GM21447 (cell line): ENCODE data around the gene MKI67.
"Not testable (repeated sequence)": the region's sequence is repeated elsewhere in the genome, so short reads cannot be mapped to it uniquely, and the experiment has no call there.

Source experiments
- ATAC-seq: cut with Tn5 transposase; IDR thresholded peaks from one replicate; pipeline ENCODE4 v1.9.1; 2021; ENCODE audit not compliant: unreplicated experiment

Gene MKI67

GRCh38 chr10:128149267-128150014, 23.2 kb upstream of the MKI67 start:
- ATAC-seq: no peak

DNA sequence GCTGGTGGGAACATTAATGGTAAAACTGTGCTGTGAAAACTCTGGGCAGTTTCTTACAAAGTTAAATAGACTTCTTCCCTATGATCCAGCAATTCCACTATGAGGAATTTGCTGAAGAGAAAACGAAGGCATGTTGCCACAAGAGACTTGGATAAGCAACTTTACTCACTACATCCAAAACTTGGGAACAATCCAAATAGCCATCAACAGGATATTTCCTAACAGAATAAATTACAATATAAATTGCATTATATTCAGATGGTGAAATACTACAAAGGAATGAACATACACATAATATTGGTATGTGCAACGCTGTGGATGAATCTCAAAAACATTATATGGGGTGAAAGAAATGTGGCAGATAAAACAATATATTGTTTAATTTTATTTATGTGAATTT, 21.4 kb upstream of the MKI67 start:
- no peak for ATAC-seq

DNA sequence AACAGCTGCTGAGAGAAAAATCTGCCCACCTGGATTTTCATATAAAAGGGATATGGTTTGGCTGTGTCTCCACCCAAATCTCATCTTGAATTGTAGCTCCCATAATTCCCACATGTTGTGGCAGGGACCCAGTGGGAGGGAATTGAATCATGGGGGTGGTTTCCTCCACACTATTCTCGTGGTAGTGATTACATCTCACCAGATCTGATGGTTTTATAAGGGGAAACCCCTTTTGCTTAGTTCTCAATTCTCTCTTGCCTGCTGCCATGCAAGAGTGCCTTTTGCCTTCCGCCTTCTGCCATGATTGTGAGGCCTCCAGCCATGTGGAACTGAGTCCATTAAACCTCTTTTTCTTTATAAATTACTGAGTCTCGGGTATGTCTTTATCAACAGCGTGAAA, 20.8 kb upstream of the MKI67 start:
- ATAC-seq: peak; percentile 49

DNA sequence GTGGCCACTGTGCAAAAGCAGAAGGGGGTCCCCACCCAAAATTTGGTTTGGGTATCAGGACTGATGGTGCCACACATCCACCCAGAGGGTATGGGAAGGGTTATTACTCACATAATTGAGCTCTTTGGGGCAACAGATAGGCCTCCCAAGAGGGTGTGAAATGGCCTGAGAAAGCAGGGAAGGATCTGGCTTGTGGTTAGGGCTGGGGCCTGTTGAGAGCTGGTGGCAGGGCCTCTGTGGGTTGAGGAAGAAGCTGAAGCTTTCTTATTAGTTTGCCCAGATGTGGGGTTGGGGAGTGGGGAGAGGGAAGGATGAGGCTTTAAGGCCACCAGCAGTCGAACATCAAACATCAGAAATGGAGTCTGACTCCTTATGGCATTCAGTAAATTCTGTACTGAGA, 18.3 kb upstream of the MKI67 start:
- ATAC-seq: no peak

GRCh38 chr10:128143531-128143930, 17.3 kb upstream of the MKI67 start:
- ATAC-seq: no peak

DNA sequence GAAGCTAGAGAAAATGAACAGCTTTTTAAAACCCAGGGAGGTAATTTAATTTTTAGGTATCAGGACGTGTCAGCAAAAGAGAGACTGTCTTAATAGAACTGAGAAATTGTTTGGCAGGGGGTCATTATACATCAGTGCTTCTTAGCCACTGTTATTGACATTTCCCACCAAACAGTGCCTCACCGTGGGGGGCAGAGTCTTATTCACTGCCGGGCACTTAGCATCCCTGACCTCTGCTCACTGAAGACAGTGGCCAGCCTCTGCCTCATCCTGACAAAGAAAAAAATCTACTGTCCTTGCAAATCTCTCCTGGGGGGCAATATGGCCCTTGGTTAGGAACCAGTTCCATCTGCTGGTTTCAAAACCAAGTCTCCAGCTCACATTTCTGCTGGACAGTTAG, 14.2 kb upstream of the MKI67 start:
- no peak for ATAC-seq

DNA sequence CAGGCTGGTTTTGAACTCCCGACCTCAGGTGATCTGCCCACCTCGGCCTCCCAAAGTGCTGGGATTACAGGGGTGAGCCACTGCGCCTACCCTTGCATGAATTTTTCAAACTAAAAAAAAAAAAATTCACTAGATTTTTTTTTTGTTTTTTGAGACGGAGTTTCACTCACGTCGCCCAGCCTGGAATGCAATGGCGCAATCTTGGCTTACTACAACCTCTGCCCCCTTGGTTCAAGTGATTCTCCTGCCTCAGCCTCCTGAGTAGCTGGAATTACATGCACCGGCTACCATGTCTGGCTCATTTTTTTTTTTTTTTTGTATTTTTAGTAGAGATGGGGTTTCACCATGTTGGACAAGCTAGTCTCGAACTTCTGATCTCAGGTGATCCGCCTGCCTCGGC, 12.2 kb upstream of the MKI67 start:
- ATAC-seq: not testable (repeated sequence)

DNA sequence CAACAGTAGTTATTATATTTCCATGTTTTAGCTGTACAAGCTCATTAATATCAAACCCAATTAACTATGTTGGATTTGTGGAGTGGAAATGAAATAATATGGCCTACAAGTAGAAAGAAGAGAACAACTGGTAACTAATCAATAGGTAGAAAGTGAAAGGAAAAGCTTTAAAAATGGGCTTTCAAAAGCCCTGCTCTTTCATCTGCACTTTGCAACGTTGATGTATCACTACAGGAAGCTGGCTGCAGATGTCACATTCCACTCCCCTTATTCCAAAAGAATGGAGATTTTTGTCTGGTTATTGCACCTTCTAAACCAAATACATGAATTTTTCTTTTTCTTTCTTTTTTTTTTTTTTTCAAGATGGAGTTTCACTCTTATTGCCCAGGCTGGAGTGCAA, 11.7 kb upstream of the MKI67 start:
- ATAC-seq: no peak

GRCh38 chr10:128130051-128130450, 3.8 kb upstream of the MKI67 start:
- no peak for ATAC-seq

DNA sequence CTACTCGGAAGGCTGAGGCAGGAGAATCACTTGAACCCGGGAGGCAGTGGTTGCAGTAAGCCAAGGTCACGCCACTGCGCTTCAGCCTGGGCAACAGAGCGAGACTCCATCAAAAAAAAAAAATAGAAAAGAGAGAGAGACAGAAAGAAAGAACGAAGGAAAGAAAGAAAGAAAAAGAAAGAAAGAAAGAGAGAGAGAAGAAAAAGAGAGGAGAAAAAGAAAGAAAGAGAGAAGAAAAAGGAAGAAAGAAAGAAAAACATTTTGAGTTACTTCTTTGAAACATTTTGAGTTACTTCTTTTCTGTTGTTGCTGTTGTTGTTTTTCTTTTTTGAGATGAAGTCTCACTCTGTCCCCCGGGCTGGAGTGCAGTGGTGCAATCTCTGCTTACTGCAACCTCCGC, 2.4 kb upstream of the MKI67 start:
- ATAC-seq: no peak

DNA sequence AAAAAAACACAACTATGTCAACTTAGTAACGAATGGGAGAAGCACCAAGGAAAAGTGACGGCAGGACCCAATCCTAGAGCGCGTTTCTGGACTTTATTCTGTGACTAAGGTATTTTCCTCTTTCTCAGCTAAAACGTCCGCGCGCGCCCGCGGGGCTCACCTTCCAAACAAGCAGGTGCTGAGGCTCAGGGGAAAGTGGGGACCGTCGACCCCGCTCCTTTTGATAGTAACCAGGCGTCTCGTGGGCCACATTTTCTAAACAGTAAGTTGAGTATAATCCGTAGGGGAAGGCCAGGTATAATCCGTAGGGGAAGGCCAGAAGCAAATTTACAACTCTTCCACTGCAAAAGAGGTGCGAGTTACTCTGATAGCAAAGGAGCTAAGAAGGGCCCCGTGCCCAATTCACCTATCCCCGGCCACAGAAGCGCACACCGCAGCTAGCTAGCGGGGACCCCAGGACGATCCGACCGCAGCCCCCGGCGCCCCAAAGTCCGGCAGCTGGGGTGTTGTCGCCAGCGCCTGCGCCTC, 743 bp downstream of the MKI67 start:
- peak; percentile 6 for ATAC-seq

GRCh38 chr10:128124813-128125403, 1.3 kb downstream of the MKI67 start:
- ATAC-seq: no peak

- no peak for ATAC-seq
Observed at GRCh38 chr10:128123846-128124245, 2.4 kb downstream of the MKI67 start.

GRCh38 chr10:128122931-128123330, 3.3 kb downstream of the MKI67 start:
- no peak for ATAC-seq

GRCh38 chr10:128121750-128122412, 4.3 kb downstream of the MKI67 start:
- no peak for ATAC-seq

GRCh38 chr10:128116851-128117615, 9.2 kb downstream of the MKI67 start:
- no peak for ATAC-seq

GRCh38 chr10:128116187-128116586, 10.0 kb downstream of the MKI67 start:
- no peak for ATAC-seq

- ATAC-seq: no peak
Observed at GRCh38 chr10:128115356-128115755, 10.9 kb downstream of the MKI67 start.

- ATAC-seq: no peak
Observed at GRCh38 chr10:128114901-128115300, 11.3 kb downstream of the MKI67 start.

DNA sequence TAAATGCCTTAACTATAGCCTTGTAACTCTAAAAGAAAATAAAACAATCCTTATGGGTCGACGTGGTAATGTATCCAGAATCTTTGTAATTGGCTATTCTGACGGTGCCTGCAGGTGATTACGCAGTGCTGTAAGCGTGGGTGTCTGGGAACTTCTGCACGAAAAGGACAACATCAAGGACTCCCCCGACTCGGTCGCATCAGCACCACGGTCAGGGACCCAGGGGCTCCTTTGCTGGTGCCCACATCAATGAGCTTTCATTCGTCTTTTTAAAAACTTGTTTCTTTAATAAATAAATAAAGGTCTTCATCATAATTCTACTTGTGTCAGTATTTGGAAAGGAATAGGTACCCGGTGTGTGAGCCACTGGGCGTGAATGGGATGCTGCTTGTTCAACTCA, 13.2 kb downstream of the MKI67 start:
- no peak for ATAC-seq

DNA sequence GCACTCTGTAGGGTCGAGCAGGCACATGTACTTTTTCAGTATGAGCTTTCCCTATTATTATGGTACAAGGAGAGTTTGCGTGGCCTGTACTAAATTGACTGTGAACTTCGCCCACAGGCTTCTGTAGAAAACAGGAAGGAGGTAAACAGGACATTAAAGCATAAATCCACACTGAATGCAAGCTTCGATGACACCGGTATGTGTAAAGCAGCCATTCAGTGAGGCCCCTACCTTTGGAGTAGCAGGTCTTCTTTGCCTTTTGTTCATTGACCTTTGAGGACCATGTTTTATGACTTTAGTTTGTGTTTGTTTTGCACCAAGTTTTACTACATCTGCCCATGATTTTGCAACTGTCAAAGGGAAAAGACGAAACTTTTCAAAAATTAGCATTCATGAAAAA, 14.5 kb downstream of the MKI67 start:
- no peak for ATAC-seq
